IPS-20b (cell line): ENCODE data around the gene LTBP1.

Source experiments
- H3K27ac ChIP-seq: one replicate; pipeline ENCODE4 v1.5.1; 2013; ENCODE audit warnings: low read length
- H3K27me3 ChIP-seq: 2 replicates; pipeline ENCODE4 v1.6.1; 2013; ENCODE audit warnings: mild to moderate bottlenecking, low read length, inconsistent platforms; ENCODE audit not compliant: insufficient read depth
- H3K36me3 ChIP-seq: 2 replicates; pipeline ENCODE4 v1.6.1; 2013; ENCODE audit warnings: low read depth, mild to moderate bottlenecking, inconsistent platforms, low read length, moderate library complexity; ENCODE audit not compliant: insufficient read depth
- H3K4me1 ChIP-seq: 2 replicates; pipeline ENCODE4 v1.6.1; 2013; ENCODE audit warnings: mild to moderate bottlenecking, control low read depth, inconsistent platforms, low read length, moderate library complexity; ENCODE audit not compliant: insufficient read depth
- H3K4me3 ChIP-seq: 2 replicates; pipeline ENCODE4 v1.5.1; 2013; ENCODE audit warnings: mild to moderate bottlenecking, low read length, inconsistent platforms
- H3K9ac ChIP-seq: 2 replicates; pipeline ENCODE4 v1.6.1; 2013; ENCODE audit warnings: low read depth, mild to moderate bottlenecking, inconsistent platforms, low read length, moderate library complexity
- H3K9me3 ChIP-seq: 2 replicates; pipeline ENCODE4 v1.6.1; 2013; ENCODE audit warnings: mild to moderate bottlenecking, low read depth, low read length, inconsistent platforms; ENCODE audit not compliant: insufficient read depth

The LTBP1 gene

DNA sequence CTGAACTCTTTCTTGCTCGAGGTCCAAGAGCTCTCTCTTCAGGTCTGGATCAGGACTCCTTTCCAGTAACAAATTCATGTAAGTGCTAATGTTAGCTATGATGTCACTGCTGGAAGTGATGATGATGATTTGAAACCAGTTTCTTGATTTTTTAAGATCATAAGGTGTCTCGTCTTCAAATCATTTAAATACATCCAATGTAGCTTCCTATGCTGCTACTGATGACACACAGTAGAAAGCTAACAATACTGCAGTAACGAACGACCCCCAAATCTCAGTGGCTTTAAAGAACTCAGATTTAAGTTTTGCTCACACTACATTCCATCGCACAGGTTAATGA lies 13.0 kb upstream of the LTBP1 start:
- H3K27ac ChIP-seq: no peak overlapping the region
- H3K4me3 ChIP-seq: no peak overlapping the region
- peaks cover 30% of the 10 kb centered on the region for H3K4me1 ChIP-seq
- no peak overlapping the region for H3K9ac ChIP-seq
- H3K9me3 ChIP-seq: no peaks in the 10 kb centered on the region
- H3K27me3 ChIP-seq: no peaks in the 10 kb centered on the region
- H3K36me3 ChIP-seq: no peaks in the 10 kb centered on the region

- H3K9ac ChIP-seq: peak overlapping the region; percentile 54; the same call in 1 of the 2 replicates
- no peaks in the 10 kb centered on the region for H3K36me3 ChIP-seq
- H3K4me1 ChIP-seq: peaks cover 29% of the 10 kb centered on the region
- no peaks in the 10 kb centered on the region for H3K27me3 ChIP-seq
- peak overlapping the region; percentile 43 for H3K4me3 ChIP-seq
- H3K9me3 ChIP-seq: no peaks in the 10 kb centered on the region
- peak overlapping the region; percentile 9 for H3K27ac ChIP-seq
Observed at GRCh38 chr2:32937602-32938448, 8.9 kb upstream of the LTBP1 start.

DNA sequence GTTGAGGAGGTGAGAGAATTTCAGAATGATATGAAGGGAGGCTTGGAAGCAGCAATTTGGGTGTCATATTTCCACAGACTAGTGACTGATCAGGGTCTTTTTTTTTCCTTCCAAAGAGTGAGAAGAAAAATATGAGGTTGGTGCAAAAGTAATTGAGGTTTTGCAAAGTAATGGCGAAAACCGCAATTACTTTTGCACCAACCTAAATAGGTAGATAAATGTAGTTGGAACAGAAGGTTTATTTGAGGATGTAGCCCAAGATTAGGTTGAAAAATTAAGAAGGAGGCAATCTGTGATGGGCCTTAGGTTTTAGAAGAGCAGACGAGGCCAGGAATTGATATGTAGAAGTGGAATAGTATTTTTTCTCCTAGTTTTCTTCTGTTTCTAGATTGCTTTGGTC lies 7.8 kb upstream of the LTBP1 start:
- Histone ChIP-seq H3K27me3 (no peaks in the 10 kb centered on the region), H3K9ac (peak overlapping the region; percentile 54; the same call in 1 of the 2 replicates), H3K4me1 (peaks cover 32% of the 10 kb centered on the region), H3K27ac (no peak overlapping the region), H3K9me3 (no peaks in the 10 kb centered on the region), H3K4me3 (0 out of 2 replicates have a peak overlapping the region, but pooled peaks have one; percentile 43), H3K36me3 (no peaks in the 10 kb centered on the region)

DNA sequence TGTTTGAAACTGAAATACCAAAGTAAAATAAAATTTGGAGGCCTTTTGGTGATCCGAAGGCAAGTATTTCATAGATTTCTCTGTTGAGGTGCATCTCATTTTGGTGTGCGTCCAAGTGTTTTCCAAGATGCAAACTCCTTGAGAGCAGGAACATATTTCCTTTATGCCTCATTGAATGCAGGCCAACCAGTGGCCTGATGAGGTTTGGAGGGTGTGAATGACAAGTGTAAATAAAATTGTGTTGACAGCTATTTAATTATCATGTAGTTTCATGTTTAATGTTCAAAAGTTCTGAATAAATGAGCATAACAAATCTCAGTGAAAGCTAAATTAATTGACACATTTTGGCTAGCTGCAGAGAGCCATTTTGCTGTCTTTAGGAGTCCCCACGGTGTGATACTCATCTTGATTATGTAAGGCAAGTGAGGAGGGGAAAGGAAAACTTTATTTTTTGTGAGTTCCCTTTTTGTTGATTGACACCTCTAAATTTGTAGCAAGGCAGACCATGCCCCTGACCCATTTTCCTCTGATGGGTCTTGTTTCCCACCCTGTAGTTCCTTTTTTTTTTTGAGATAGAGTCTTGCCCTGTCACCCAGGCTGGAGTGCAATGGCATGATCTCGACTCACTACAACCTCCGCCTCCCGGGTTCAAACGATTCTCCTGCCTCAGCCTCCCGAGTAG lies 6.3 kb upstream of the LTBP1 start:
- H3K9ac ChIP-seq: no peak overlapping the region
- no peaks in the 10 kb centered on the region for H3K9me3 ChIP-seq
- H3K27me3 ChIP-seq: no peaks in the 10 kb centered on the region
- H3K36me3 ChIP-seq: no peaks in the 10 kb centered on the region
- peaks cover 32% of the 10 kb centered on the region for H3K4me1 ChIP-seq
- H3K27ac ChIP-seq: no peak overlapping the region
- H3K4me3 ChIP-seq: no peak overlapping the region

DNA sequence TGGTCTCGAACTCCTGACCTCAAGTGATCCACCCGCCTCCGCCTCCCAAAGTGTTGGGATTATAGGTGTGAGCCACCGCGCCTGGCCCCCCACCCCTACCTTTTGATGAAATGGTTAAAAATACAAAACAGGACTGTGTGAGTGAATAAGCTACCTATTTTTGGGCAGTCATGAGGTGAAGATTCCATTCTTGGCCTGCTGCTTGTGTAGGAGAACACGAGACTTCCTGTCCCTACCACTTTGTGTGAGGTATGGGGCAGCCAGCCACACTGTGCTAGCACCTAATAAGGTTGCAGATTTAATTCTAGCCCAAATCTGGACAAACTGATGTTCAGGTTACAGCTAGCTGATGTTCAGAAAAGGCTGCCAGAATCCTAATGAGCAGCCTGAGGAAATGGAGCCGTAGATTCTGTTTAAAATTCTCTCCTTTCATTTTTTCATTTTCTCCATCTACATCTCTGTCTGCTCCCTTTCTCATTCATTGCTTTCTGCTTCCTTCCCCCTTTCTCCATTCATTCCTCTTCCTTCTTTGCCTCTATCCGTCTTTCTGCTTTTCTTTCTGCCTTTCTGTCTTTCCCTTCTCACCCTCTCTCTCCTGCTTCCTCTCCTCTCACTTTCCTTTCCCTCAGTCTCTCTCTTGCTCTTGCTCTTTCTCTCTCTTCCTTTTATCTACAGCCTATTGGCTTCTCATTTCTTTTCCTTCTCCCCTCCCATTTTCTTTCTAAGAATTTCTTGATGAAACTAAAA lies 4.6 kb upstream of the LTBP1 start:
- Histone ChIP-seq H3K27ac (no peak overlapping the region), H3K9ac (no peak overlapping the region), H3K4me1 (peaks cover 25% of the 10 kb centered on the region), H3K36me3 (no peaks in the 10 kb centered on the region), H3K9me3 (no peaks in the 10 kb centered on the region), H3K27me3 (no peaks in the 10 kb centered on the region), H3K4me3 (no peak overlapping the region)

DNA sequence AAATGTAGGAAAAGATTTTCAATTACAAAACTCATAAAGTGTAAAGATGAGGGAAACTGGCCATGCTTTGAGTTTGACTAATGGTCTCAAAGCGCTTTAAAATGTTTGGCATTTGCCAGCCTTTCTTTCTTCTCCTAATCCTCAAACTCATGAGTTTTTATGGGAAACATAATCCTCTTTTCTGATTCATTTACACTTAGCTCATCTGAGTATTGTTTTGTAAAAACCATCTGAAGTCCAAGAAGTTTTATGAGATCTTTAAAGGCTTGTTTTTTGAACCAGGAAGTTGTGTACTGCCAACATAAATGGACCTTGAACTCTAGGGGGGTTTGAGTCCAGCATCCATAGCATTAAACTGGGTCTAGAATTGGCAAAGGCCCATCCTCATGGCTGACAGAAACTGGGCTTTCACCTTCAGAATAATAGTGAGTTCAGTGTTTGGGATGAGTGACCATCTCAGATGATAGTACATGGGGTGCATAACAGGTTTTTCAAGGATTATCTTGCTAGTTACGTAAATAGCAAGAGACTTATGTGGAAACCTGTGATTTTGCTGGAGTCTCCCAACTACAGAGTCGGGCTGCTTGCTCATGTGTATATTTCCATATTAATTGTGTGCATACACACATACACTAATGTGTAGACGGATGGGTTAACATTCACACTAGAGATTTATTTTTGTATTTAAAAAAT lies 3.8 kb upstream of the LTBP1 start:
- Histone ChIP-seq H3K27me3 (peaks cover under 1% of the 10 kb centered on the region; the same call in 1 of the 2 replicates), H3K36me3 (no peaks in the 10 kb centered on the region), H3K9ac (no peak overlapping the region), H3K4me3 (no peak overlapping the region), H3K27ac (no peak overlapping the region), H3K4me1 (peaks cover 22% of the 10 kb centered on the region), H3K9me3 (no peaks in the 10 kb centered on the region)

- H3K4me1 ChIP-seq: peaks cover 14% of the 10 kb centered on the region; the same call in 1 of the 2 replicates
Observed at GRCh38 chr2:32945286-32945685, 1.5 kb upstream of the LTBP1 start.

GRCh38 chr2:32947076-32947483 lies 327 bp downstream of the LTBP1 start:
- Histone ChIP-seq H3K27me3 (peaks cover 9% of the 10 kb centered on the region; the same call in 1 of the 2 replicates), H3K4me3 (peak overlapping the region; percentile 66; the same call in 1 of the 2 replicates), H3K9ac (peak overlapping the region; percentile 61; the same call in 1 of the 2 replicates), H3K9me3 (no peaks in the 10 kb centered on the region), H3K36me3 (no peaks in the 10 kb centered on the region), H3K4me1 (peaks cover 13% of the 10 kb centered on the region; the same call in 1 of the 2 replicates), H3K27ac (no peak overlapping the region)

More at GRCh38 chr2:32945286-32945685, 1.5 kb upstream of the LTBP1 start:
- H3K4me3 ChIP-seq: no peak overlapping the region
- no peaks in the 10 kb centered on the region for H3K9me3 ChIP-seq
- H3K27ac ChIP-seq: no peak overlapping the region
- H3K36me3 ChIP-seq: no peaks in the 10 kb centered on the region
- peaks cover 9% of the 10 kb centered on the region; the same call in 1 of the 2 replicates for H3K27me3 ChIP-seq
- H3K9ac ChIP-seq: no peak overlapping the region

- H3K9ac ChIP-seq: peak overlapping the region; percentile 61; the same call in 1 of the 2 replicates
- H3K27me3 ChIP-seq: peaks cover 9% of the 10 kb centered on the region; the same call in 1 of the 2 replicates
- H3K27ac ChIP-seq: no peak overlapping the region
- no peaks in the 10 kb centered on the region for H3K36me3 ChIP-seq
- H3K9me3 ChIP-seq: no peaks in the 10 kb centered on the region
- peaks cover 9% of the 10 kb centered on the region; the same call in 1 of the 2 replicates for H3K4me1 ChIP-seq
- peak overlapping the region; percentile 66 for H3K4me3 ChIP-seq
Observed at GRCh38 chr2:32947484-32948143, 861 bp downstream of the LTBP1 start.

DNA sequence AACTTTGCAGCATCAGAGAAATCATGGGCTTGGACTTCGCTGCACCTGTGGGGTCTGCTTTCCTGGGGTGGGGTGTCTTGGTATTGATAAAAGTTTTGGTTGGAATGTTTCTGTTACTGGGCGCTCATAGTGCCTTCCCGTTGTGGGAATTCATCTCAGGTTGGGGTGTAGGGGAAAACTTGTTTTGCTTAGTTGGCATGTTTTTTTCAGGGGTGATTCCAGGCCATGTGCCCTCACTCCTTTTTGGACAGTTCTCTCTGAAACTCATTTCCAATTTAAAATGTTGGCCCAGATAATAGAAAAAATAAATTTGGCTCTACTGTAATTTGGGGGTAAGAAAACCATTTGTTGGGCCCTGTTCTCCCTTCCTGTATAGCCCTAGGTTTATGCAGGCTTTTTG lies 1.5 kb downstream of the LTBP1 start:
- Histone ChIP-seq H3K9me3 (no peaks in the 10 kb centered on the region), H3K27me3 (peaks cover 9% of the 10 kb centered on the region; the same call in 1 of the 2 replicates), H3K4me3 (peak overlapping the region; percentile 66), H3K9ac (peak overlapping the region; percentile 61; the same call in 1 of the 2 replicates), H3K36me3 (no peaks in the 10 kb centered on the region), H3K27ac (no peak overlapping the region), H3K4me1 (peaks cover 4% of the 10 kb centered on the region; the same call in 1 of the 2 replicates)
